Measurements from ENCODE around the gene ASTN2. TPM values are rescaled to one million over a fixed set of nuclear protein-coding genes. Genes with fewer than 3 reads are reported as not detected.

ASTN2 gene
- total and polyA plus RNA-seq, 9 of the 15 experiments (the other 6 are each of a cell fraction or from before 2014, with no cell fraction given): 0.56 to 3.5 (median 1.9) TPM

GRCh38 chr9:116798521-116798920 is 616.3 kb downstream of the ASTN2 start:
- Histone ChIP-seq H3K9me1 (ENCODE audit: control insufficient read depth, insufficient read depth, low read length) (no peaks in the 10 kb centered on the region), H2AFZ (ENCODE audit: low read depth, low read length) (no peak overlapping the region), H3K27ac (ENCODE audit: extremely low read depth, low read depth, low read length) (no peak overlapping the region), H3K9ac (ENCODE audit: insufficient read depth in 1 of 2, low read depth in 2 of 2, low read length in 2 of 2) (no peak overlapping the region), H3K4me3 (no peak overlapping the region), H4K20me1 (replicated peaks; ENCODE audit: control insufficient read depth, insufficient read depth, low read length) (no peaks in the 10 kb centered on the region), H3K4me1 (replicated peaks in 1 of 2; ENCODE audit: control insufficient read depth in 2 of 2, insufficient read depth in 2 of 2, low read length in 2 of 2) (no peaks in the 10 kb centered on the region), H3K4me2 (ENCODE audit: insufficient read depth, low read length) (no peak overlapping the region), H3K79me2 (ENCODE audit: control insufficient read depth, insufficient read depth, low read length) (no peaks in the 10 kb centered on the region), H3K36me3 (ENCODE audit: control insufficient read depth, insufficient read depth, low read length) (no peaks in the 10 kb centered on the region), H3K9me3 (replicated peaks; ENCODE audit: control insufficient read depth, insufficient read depth, low read depth, low read length) (no peaks in the 10 kb centered on the region), H3K27me3 (ENCODE audit: control insufficient read depth in 2 of 2, insufficient read depth in 2 of 2, low read length in 2 of 2) (no peaks in the 10 kb centered on the region)
- no peak for ATAC-seq
- FAIRE-seq: no peak
- DNase-seq (ENCODE audit: extremely low read depth in 1 of 4, low spot score in 3 of 4): no peak
- WGBS (ENCODE audit: insufficient coverage, low coverage, missing lambda C conversion rate): 0% methylated on average over 2 of the region's 2 CpGs
- BruUV-seq (replicated peaks): no TSS peak
- intact Hi-C loops (cut with micrococcal nuclease) (no loop called here), in situ Hi-C loops (cut with MboI) (no loop called here)
- CTCF ChIA-PET (ENCODE audit: low intra/inter-chr PET ratio): no interaction called here
- TF ChIP-seq ATF7 (IDR thresholded peaks at IDR 0.05) (no peak), GATAD2A (IDR thresholded peaks at IDR 0.05) (no peak)
- POLR2A ChIA-PET: no interaction called here

GRCh38 chr9:116797276-116797675 is 617.6 kb downstream of the ASTN2 start:
- POLR2A ChIA-PET: interaction anchor here (0.6 to 0.7 kb wide), 2 partner anchors 12 to 73 kb away, joined by 3 read pairs; no protein-coding TSS in a partner anchor
- ATAC-seq: no peak
- H3K79me2 ChIP-seq (ENCODE audit: control insufficient read depth, insufficient read depth, low read length): no peaks in the 10 kb centered on the region
- BruUV-seq (replicated peaks): no TSS peak
- no peaks in the 10 kb centered on the region for H3K36me3 ChIP-seq (ENCODE audit: control insufficient read depth, insufficient read depth, low read length)
- no peak overlapping the region for H3K9ac ChIP-seq (ENCODE audit: insufficient read depth in 1 of 2, low read depth in 2 of 2, low read length in 2 of 2)
- no peak overlapping the region for H3K4me3 ChIP-seq
- no peaks in the 10 kb centered on the region for H3K4me1 ChIP-seq (replicated peaks in 1 of 2; ENCODE audit: control insufficient read depth in 2 of 2, insufficient read depth in 2 of 2, low read length in 2 of 2)
- DNase-seq (ENCODE audit: extremely low read depth in 1 of 4, low spot score in 3 of 4): no peak
- no peaks in the 10 kb centered on the region for H3K9me1 ChIP-seq (ENCODE audit: control insufficient read depth, insufficient read depth, low read length)
- H2AFZ ChIP-seq (ENCODE audit: low read depth, low read length): no peak overlapping the region
- no peak overlapping the region for H3K4me2 ChIP-seq (ENCODE audit: insufficient read depth, low read length)
- no peak for TF ChIP-seq PHF21A (IDR thresholded peaks at IDR 0.05; ENCODE audit: borderline replicate concordance, low read depth)
- TF ChIP-seq U2AF1 (optimal IDR thresholded peaks at IDR 0.05; ENCODE audit: low read depth, low read length): no peak
- no peak for TF ChIP-seq TAF9B (IDR thresholded peaks at IDR 0.05; ENCODE audit: partially characterized antibody)
- no peak for TF ChIP-seq NCOA2 (IDR thresholded peaks at IDR 0.05; ENCODE audit: partially characterized antibody in 2 of 2)
- no peak for FAIRE-seq
- no peak overlapping the region for H3K27ac ChIP-seq (ENCODE audit: extremely low read depth, low read depth, low read length)
- CTCF ChIA-PET (ENCODE audit: low intra/inter-chr PET ratio): no interaction called here
- no peaks in the 10 kb centered on the region for H3K27me3 ChIP-seq (ENCODE audit: control insufficient read depth in 2 of 2, insufficient read depth in 2 of 2, low read length in 2 of 2)
- in situ Hi-C loops (cut with MboI): no loop called here
- intact Hi-C loops (cut with micrococcal nuclease): no loop called here
- H3K9me3 ChIP-seq (replicated peaks; ENCODE audit: control insufficient read depth, insufficient read depth, low read depth, low read length): no peaks in the 10 kb centered on the region
- no peaks in the 10 kb centered on the region for H4K20me1 ChIP-seq (replicated peaks; ENCODE audit: control insufficient read depth, insufficient read depth, low read length)

All from K562 (cell line).